ENCODE measurements around the gene MYBPC3. TPM values are rescaled to one million over a fixed set of nuclear protein-coding genes. Genes with fewer than 3 reads are reported as not detected.
"Not testable (repeated sequence)": the region's sequence is repeated elsewhere in the genome, so short reads cannot be mapped to it uniquely, and the experiment has no call there.

The MYBPC3 gene
- total and polyA plus RNA-seq, 4 donors: 0.89 to 3.4 (median 1.0) TPM

- Histone ChIP-seq H3K9me3 (ENCODE audit: control insufficient read depth in 4 of 4, insufficient read depth in 3 of 4, low read length in 3 of 4) (no peaks in the 10 kb centered on the region), H3K27ac (ENCODE audit: low read depth in 1 of 2, low read length in 1 of 2) (no peak overlapping the region), H3K9ac (ENCODE audit: insufficient read depth in 1 of 2, low read length in 2 of 2) (no peak overlapping the region), H3K36me3 (ENCODE audit: control insufficient read depth in 4 of 4, insufficient read depth in 4 of 4, low read length in 4 of 4) (peaks cover 6 to 32% (median 26%) of the 10 kb centered on the region in 4 donors), H3K4me1 (ENCODE audit: control insufficient read depth in 5 of 5, insufficient read depth in 5 of 5, low read length in 5 of 5) (peaks cover 0 to 2% (median 0%) of the 10 kb centered on the region in 5 donors), H3K27me3 (ENCODE audit: control insufficient read depth in 3 of 3, insufficient read depth in 3 of 3, low read length in 2 of 3) (no peaks in the 10 kb centered on the region), H3K4me3 (no peak overlapping the region)
- ATAC-seq (ENCODE audit: insufficient read depth, low FRiP score): no peak
- TF ChIP-seq CTCF (IDR thresholded peaks at IDR 0.05; ENCODE audit: control extremely low read depth, extremely low read depth): no peak
- no peak for DNase-seq
- 60 to 76% methylated on average over 5 of the region's 5 CpGs for whole genome bisulfite sequencing, 2 donors
Measured at GRCh38 chr11:47317064-47317828, 35.3 kb downstream of the MYBPC3 start.

DNA sequence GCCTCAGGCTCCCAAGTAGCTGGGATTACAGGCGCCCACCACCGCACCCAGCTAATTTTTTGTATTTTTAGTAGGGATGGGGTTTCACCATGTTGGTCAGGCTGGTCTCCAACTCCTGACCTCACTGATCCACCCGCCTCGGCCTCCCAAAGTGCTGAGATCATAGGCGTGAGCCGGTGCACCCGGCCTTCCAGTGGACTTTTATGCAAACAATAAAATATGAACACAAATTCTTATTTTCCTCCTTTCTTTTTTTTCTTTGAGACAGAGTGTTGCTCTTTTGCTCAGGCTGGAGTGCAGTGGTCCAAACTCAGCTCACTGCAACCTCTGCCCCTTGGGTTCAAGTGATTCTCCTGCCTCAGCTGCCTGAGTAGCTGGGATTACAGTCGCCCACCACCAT lies 36.0 kb downstream of the MYBPC3 start:
- H3K4me3 ChIP-seq; ATAC-seq (ENCODE audit: insufficient read depth, low FRiP score); H3K27ac ChIP-seq (ENCODE audit: low read depth in 1 of 2, low read length in 1 of 2); H3K27me3 ChIP-seq (ENCODE audit: control insufficient read depth in 3 of 3, insufficient read depth in 3 of 3, low read length in 2 of 3); H3K4me1 ChIP-seq (ENCODE audit: control insufficient read depth in 5 of 5, insufficient read depth in 5 of 5, low read length in 5 of 5); H3K9ac ChIP-seq (ENCODE audit: insufficient read depth in 1 of 2, low read length in 2 of 2); H3K9me3 ChIP-seq (ENCODE audit: control insufficient read depth in 4 of 4, insufficient read depth in 3 of 4, low read length in 3 of 4); DNase-seq: not testable (repeated sequence)
- peaks cover 12 to 39% (median 28%) of the 10 kb centered on the region in 4 donors for H3K36me3 ChIP-seq (ENCODE audit: control insufficient read depth in 4 of 4, insufficient read depth in 4 of 4, low read length in 4 of 4)
- WGBS, 2 donors: 97% methylated on average over 8 of the region's 8 CpGs

DNA sequence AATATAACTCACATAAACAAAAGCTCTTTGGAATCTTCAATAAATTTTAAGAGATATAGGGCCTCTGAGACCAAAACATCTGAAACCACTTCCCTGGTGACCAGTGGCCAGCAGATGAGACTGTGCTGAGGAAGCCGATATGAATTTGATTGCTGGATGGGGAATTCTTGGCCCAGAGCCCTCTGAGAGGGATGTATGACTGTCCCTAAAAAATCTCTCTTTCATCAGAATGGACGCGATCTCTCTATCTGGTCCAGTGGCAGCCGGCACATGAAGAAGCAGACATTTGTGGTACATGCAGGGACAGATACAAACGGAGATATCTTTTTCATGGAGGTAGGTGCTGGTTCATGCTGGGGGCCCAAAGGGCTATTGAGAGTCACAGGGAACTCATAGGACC lies 37.5 kb downstream of the MYBPC3 start:
- DNase-seq: no peak
- no peak for TF ChIP-seq CTCF (IDR thresholded peaks at IDR 0.05; ENCODE audit: control extremely low read depth, extremely low read depth)
- Histone ChIP-seq H3K4me1 (ENCODE audit: control insufficient read depth in 5 of 5, insufficient read depth in 5 of 5, low read length in 5 of 5) (peaks cover 0 to 2% (median 0%) of the 10 kb centered on the region in 5 donors), H3K4me3 (no peak overlapping the region), H3K9ac (ENCODE audit: insufficient read depth in 1 of 2, low read length in 2 of 2) (no peak overlapping the region), H3K36me3 (ENCODE audit: control insufficient read depth in 4 of 4, insufficient read depth in 4 of 4, low read length in 4 of 4) (peaks cover 12 to 45% (median 32%) of the 10 kb centered on the region in 4 donors), H3K9me3 (ENCODE audit: control insufficient read depth in 4 of 4, insufficient read depth in 3 of 4, low read length in 3 of 4) (no peaks in the 10 kb centered on the region), H3K27ac (ENCODE audit: low read depth in 1 of 2, low read length in 1 of 2) (no peak overlapping the region), H3K27me3 (ENCODE audit: control insufficient read depth in 3 of 3, insufficient read depth in 3 of 3, low read length in 2 of 3) (no peaks in the 10 kb centered on the region)
- no peak for ATAC-seq (ENCODE audit: insufficient read depth, low FRiP score)
- WGBS, 2 donors: 89 to 96% methylated on average over 5 of the region's 5 CpGs

- Histone ChIP-seq H3K4me3 (no peak overlapping the region), H3K27ac (ENCODE audit: low read depth in 1 of 2, low read length in 1 of 2) (no peak overlapping the region), H3K4me1 (ENCODE audit: control insufficient read depth in 5 of 5, insufficient read depth in 5 of 5, low read length in 5 of 5) (peaks cover 0 to 8% (median 0%) of the 10 kb centered on the region in 5 donors), H3K27me3 (ENCODE audit: control insufficient read depth in 3 of 3, insufficient read depth in 3 of 3, low read length in 2 of 3) (no peaks in the 10 kb centered on the region), H3K9ac (ENCODE audit: insufficient read depth in 1 of 2, low read length in 2 of 2) (no peak overlapping the region), H3K9me3 (ENCODE audit: control insufficient read depth in 4 of 4, insufficient read depth in 3 of 4, low read length in 3 of 4) (no peaks in the 10 kb centered on the region), H3K36me3 (ENCODE audit: control insufficient read depth in 4 of 4, insufficient read depth in 4 of 4, low read length in 4 of 4) (peaks cover 28 to 63% (median 41%) of the 10 kb centered on the region in 4 donors)
- no peak for ATAC-seq (ENCODE audit: insufficient read depth, low FRiP score)
- no peak for DNase-seq
- WGBS, 2 donors: 94% methylated on average over 6 of the region's 6 CpGs
- TF ChIP-seq CTCF (IDR thresholded peaks at IDR 0.05; ENCODE audit: control extremely low read depth, extremely low read depth): no peak
Measured at GRCh38 chr11:47308050-47308823, 44.3 kb downstream of the MYBPC3 start.
